T-helper 1 cell treated with Interleukin-12 subunit alpha and Interleukin-12 subunit beta and Interleukin-4 antibody, amounts not matched to agents 30 ng/mL and 1 ng/mL, for 36 hours (primary cell): ENCODE measurements around the gene FRMD4A. TPM values are rescaled to one million over a fixed set of nuclear protein-coding genes. Genes with fewer than 3 reads are reported as not detected.
"Not testable (repeated sequence)": the region's sequence is repeated elsewhere in the genome, so short reads cannot be mapped to it uniquely, and the experiment has no call there.

Experiments used
- intact Hi-C: fragments of 100-400 bp; cut with micrococcal nuclease; formaldehyde crosslinking; loops from one replicate; pipeline ENCODE4 v1.15.1; 2024
- total RNA-seq: library from RNA; stranded (reverse); gene quantifications from 2 replicates; pipeline ENCODE4 v1.2.3, GENCODE V29; 2022

The FRMD4A gene
- total RNA-seq, 1 donor from 2014 or later, result 0.02 TPM

GRCh38 chr10:13921131-13921530 lies 409.6 kb downstream of the FRMD4A start:
- intact Hi-C loops, result not testable (repeated sequence)

DNA sequence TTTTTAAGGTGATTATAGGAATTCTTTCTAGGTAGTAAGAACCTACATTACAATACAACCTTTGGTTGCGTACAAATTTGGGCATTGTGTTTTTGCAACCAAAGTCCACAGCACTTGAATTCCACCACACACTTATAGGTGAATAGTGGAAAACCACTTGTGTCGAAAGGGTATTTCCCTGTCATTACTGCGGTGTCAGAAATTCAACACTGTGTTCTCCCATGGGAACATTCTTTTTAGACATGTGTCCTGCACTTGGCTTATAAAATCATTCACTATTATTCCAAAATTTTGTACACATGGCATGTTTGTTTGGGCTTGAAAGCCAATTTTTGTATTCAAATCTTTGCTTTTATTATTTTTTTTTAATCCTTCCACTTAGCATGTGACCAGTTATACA lies 410.3 kb downstream of the FRMD4A start:
- intact Hi-C loops, result no loop called here

DNA sequence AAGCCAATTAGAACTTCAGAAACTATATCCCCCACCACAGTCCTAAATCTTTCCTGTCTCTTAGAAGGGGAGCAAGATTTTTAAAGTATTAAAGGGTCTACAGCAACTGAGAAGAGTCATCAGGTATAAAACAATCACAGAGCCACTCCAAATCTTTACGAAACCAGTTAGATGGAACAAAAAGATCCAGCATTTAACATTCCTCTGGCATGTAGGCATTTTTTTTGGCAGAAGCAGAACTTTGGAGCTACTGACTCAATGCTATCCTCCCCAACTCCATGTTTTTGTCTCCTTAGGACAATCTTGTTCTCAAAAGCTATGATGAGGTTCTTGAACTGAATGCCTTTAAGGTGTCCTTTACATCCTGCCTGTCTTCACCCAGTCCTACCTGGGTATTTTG lies 410.7 kb downstream of the FRMD4A start:
- intact Hi-C loops, result no loop called here

DNA sequence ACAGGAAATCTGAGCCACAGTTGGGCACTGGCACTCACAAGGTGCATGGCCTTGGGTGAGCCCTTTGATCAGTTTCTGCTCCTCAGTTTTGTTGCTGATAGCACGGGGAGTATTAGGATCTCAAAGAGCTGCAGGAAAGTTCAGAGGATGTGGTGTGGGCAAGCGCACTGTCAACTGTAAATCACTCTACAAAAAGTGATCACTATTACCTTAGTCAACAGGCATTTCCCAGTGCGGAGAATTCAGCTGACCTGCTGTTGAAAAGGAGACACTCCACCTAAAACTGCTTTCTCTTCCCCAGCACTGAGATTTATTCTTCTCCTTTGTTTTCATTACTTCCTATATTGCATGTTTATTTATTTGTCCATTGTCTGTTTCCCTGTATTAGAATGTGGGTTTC lies 412.9 kb downstream of the FRMD4A start:
- intact Hi-C loops, result no loop called here

DNA sequence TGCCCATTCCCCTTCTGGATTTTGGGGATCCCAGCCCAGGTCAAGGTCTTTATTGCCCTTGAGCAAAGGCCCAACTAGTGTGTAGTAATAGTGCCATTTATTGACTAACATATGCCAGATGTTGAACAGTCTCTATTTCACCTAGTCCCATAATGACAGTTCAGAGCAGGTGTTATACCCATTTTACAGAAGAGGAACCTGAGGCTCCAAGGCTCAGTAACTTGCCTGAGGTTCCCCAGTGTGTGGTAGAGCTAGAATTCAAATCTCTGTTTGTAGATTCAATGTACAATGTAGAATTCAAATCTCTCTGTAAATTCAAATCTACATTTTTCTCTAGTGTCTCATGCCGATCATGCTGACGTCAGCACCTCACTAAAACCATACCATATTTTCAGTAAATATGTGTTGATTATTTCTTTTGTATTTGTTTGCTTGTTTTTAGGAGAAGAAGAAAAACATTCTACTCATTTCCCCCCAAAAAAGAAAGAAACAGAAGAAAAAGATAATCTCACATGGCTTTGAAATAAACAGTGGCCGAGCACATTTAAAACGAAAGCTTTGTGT lies 414.3 kb downstream of the FRMD4A start:
- intact Hi-C loops, result no loop called here

GRCh38 chr10:13915710-13916109 lies 415.0 kb downstream of the FRMD4A start:
- intact Hi-C loops, result no loop called here

GRCh38 chr10:13913897-13914296 lies 416.8 kb downstream of the FRMD4A start:
- intact Hi-C loops, result no loop called here

GRCh38 chr10:13911821-13912520 lies 418.8 kb downstream of the FRMD4A start:
- intact Hi-C loops, result no loop called here

- intact Hi-C loops, result no loop called here
These were observed 421.0 kb downstream of the FRMD4A start for GRCh38 chr10:13909516-13910258.

GRCh38 chr10:13908475-13908874 lies 422.2 kb downstream of the FRMD4A start:
- intact Hi-C loops, result no loop called here

- intact Hi-C loops, result no loop called here
These were observed 423.2 kb downstream of the FRMD4A start for GRCh38 chr10:13907570-13907969.

DNA sequence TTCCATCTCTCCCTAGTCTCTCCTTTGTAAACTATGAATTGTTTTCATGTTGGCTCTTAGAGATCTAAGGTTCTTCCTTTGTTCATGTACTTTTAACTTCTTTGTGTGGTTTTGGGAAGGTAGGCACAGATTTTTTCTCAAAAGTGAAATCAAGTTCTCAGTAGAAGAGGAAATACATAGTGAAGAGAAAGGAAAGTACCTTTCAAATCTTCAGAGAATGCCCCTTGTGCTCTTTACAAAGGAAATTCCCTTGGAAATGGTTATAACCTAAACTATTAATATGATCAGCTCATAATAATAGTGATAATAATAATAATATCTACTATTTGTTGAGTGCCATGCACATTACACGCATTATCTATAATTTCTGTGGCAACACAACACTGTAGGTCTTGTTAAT lies 425.4 kb downstream of the FRMD4A start:
- intact Hi-C loops, result no loop called here

- intact Hi-C loops, result no loop called here
These were observed 426.7 kb downstream of the FRMD4A start for GRCh38 chr10:13904064-13904463.

DNA sequence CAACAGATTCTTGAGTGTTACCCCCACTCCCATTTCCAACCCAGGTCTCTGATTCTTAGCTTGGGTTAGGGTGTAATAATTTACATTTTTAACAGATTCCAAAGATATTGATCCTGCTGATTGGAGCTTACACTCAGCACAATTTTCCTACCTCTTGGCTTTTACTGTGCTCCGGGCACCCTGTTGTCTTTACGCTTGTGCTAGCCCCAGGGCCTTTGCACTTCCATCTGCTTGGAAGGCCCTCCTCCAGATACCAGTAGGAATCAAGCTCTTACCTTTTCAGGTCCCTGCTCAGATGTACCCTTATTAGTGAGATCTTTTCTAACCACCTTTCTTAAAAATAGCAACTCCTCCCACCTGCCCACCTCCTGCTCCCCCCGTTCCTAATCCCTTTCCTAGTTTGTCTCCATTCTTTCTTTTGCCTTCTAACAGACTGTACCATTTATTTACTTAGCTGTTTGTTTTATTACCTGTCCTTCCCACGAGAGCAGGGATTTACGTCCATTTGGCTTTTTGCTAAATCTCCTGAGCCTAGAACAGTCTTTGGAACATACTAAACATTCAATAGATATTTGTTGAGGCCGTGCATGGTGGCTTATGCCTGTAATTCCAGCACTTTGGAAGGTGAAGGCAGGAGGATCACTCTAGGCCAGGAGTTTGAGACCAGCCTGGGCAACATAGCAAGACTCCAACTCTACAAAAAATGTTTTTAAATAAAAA lies 427.7 kb downstream of the FRMD4A start:
- intact Hi-C loops, result no loop called here

DNA sequence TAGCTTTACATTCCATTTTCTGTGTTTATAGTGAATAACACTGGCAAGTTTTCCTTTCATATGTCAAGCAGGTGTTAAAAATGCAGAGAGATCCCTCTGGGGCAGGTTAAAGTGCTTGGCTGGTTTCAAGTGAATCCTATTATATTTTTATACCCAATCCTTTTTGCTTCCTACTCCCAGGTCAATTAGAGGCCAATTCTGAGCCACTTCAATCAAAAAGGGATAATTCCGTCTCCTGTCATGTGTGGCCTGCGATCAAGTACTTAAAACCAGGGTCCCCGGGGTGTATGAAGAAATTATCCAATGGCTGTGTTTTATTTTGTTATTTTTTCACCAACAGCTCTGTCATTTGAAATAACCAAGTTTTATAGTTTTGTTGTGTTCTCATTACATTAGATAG lies 430.8 kb downstream of the FRMD4A start:
- intact Hi-C loops, result no loop called here

DNA sequence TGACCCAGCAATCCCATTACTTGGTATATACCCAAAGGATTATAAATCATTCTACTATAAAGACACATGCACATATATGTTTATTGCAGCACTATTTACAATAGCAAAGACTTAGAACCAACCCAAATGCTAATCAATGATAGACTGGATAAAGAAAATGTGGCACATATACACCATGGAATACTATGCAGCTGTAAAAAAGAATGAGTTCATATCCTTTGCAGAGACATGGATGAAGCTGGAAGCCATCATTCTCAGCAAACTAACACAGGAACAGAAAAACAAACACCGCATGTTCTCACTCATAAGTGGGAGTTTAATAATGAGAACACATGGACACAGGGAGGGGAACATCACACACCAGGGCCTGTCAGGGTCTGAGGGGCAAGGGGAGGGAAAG lies 434.6 kb downstream of the FRMD4A start:
- intact Hi-C loops, result not testable (repeated sequence)

- intact Hi-C loops, result no loop called here
These were observed 436.2 kb downstream of the FRMD4A start for GRCh38 chr10:13894412-13895093.

GRCh38 chr10:13893926-13894325 lies 436.8 kb downstream of the FRMD4A start:
- intact Hi-C loops, result no loop called here

DNA sequence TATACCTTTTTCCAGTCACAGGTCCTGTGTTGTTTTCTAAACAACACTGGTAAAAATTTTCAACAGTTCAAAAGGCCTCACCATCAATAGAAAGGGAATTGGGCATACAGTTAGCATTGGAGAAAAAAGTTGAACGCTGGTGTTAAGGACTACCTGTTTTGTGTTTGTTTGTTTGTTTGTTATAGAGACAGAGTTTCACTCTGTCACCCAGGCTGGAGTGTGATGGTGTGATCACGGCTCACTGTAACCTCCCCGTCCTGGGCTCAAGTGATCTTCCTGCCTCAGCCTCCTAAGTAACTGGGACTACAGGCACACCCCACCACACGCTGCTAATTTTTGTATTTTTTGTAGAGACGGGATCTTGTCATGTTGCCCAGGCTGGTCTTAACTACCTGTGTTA lies 437.9 kb downstream of the FRMD4A start:
- intact Hi-C loops, result no loop called here

- intact Hi-C loops, result no loop called here
These were observed 438.7 kb downstream of the FRMD4A start for GRCh38 chr10:13892001-13892491.
